Right cardiac atrium (tissue), 5 donors: ENCODE measurements around the gene KRTAP17-1. TPM values are rescaled to one million over a fixed set of nuclear protein-coding genes. Genes with fewer than 3 reads are reported as not detected.
"Not testable (repeated sequence)": the region's sequence is repeated elsewhere in the genome, so short reads cannot be mapped to it uniquely, and the experiment has no call there.

ENCODE experiments used
- ATAC-seq, 2 donors: fragments of 200-7000 bp; cut with Tn5 transposase; one replicate each; pipeline versions ENCODE4 v1.8.0 to v1.9.1; 2020; ENCODE audit warnings: moderate library complexity in 2 of 2, mild to moderate bottlenecking in 1 of 2
- DNase-seq, 3 donors: peaks; one replicate each; pipeline ENCODE4 v3.0.0-alpha.2; 2020
- H3K27ac ChIP-seq: one replicate; pipeline ENCODE4 v1.5.1; 2013; ENCODE audit warnings: mild to moderate bottlenecking, low read length, control low read depth, moderate library complexity
- H3K27me3 ChIP-seq: one replicate; pipeline ENCODE4 v1.6.1; 2013; ENCODE audit not compliant: control insufficient read depth, insufficient read depth
- H3K4me1 ChIP-seq: one replicate; pipeline ENCODE4 v1.6.1; 2013; ENCODE audit warnings: low read length; ENCODE audit not compliant: control insufficient read depth, insufficient read depth
- H3K4me3 ChIP-seq: one replicate; pipeline ENCODE4 v1.5.1; 2013; ENCODE audit warnings: low read length, control low read depth
- H3K9me3 ChIP-seq: one replicate; pipeline ENCODE4 v1.6.1; 2013; ENCODE audit warnings: low read length; ENCODE audit not compliant: control insufficient read depth
- WGBS: extraction: QIAGEN DNeasy Blood & Tissue Kit; methylation state at CpG from one replicate; pipeline ENCODE4 v1.1.7; 2013; 5-methylcytosine and 5-hydroxymethylcytosine counted together
- intact Hi-C, 4 donors: fragments of 100-400 bp; cut with DNase I; formaldehyde crosslinking; loops; one replicate each; pipeline versions ENCODE4 v1.11.0 to v1.14.0; 2022 to 2023
- polyA plus RNA-seq: library from polyadenylated mRNA; stranded (reverse); fragments of 200-250 nt; gene quantifications from one replicate; pipeline ENCODE4 v1.2.3, GENCODE V29; 2013
- total RNA-seq, 4 donors: library from RNA; stranded (reverse); fragmentation: NEBNext Ultra II Directional; extraction: Animal tissue kit (Norgen Biotek cat#: 25700); gene quantifications; one replicate each; pipeline ENCODE4 v1.2.1, GENCODE V29; 2021
- donor health status: healthy with polysubstance abuse.
- donor health status: DM: no; HTN: yes; CAD: no.
- donor health status: DM: no; HTN: no; CAD: no.
- donor health status: DM: no; HTN: yes; CAD: no; lungs with severe emphysema.
- donor health status: DM: yes; HTN: yes; CAD: no.

The KRTAP17-1 gene
- total and polyA plus RNA-seq, 5 donors: not detected

- DNase-seq: no peak
- Histone ChIP-seq H3K4me1 (no peaks in the 10 kb centered on the region), H3K4me3 (no peak overlapping the region), H3K27me3 (no peaks in the 10 kb centered on the region), H3K27ac (no peak overlapping the region), H3K9me3 (no peaks in the 10 kb centered on the region)
- WGBS: 69% methylated on average over 5 of the region's 5 CpGs
- intact Hi-C loops: no loop called here
- ATAC-seq: no peak
These were observed 14.2 kb downstream of the KRTAP17-1 start for GRCh38 chr17:41301204-41301790.

- intact Hi-C loops: no loop called here
- H3K4me3 ChIP-seq: no peak overlapping the region
- DNase-seq (no peak), ATAC-seq (no peak)
- no peak overlapping the region for H3K27ac ChIP-seq
- H3K27me3 ChIP-seq: no peaks in the 10 kb centered on the region
- no peaks in the 10 kb centered on the region for H3K9me3 ChIP-seq
- 84% methylated on average over 20 of the region's 20 CpGs for WGBS
- H3K4me1 ChIP-seq: no peaks in the 10 kb centered on the region
These were observed 16.9 kb downstream of the KRTAP17-1 start for GRCh38 chr17:41298458-41299135.

- WGBS: 90% methylated on average over 1 of the region's 1 CpG
- DNase-seq (no peak), ATAC-seq (no peak)
- H3K4me3 ChIP-seq: no peak overlapping the region
- H3K4me1 ChIP-seq: no peaks in the 10 kb centered on the region
- intact Hi-C loops: no loop called here
- H3K27me3 ChIP-seq: no peaks in the 10 kb centered on the region
- no peak overlapping the region for H3K27ac ChIP-seq
- H3K9me3 ChIP-seq: no peaks in the 10 kb centered on the region
These were observed 18.7 kb downstream of the KRTAP17-1 start for GRCh38 chr17:41296846-41297245.

DNA sequence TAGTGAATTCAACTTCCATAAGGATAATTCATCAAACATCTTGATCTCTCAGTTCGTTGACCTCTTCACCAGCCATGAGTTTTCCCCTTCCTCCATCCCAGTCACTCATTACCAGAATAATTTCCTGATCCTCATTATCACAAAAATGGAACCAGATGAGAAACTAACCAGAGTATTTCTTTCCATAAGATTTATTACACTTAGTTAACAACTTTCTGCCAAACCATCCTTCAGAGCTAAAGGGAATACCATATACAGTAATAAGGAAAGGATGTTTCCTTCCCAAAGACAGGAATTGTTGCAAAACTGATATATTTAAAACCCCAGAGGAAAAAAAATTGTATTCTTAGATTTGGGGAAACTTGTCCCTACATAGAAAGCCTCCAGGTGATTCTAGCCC, 21.5 kb downstream of the KRTAP17-1 start:
- no peak overlapping the region for H3K27ac ChIP-seq
- 79% methylated on average over 1 of the region's 1 CpG for WGBS

DNA sequence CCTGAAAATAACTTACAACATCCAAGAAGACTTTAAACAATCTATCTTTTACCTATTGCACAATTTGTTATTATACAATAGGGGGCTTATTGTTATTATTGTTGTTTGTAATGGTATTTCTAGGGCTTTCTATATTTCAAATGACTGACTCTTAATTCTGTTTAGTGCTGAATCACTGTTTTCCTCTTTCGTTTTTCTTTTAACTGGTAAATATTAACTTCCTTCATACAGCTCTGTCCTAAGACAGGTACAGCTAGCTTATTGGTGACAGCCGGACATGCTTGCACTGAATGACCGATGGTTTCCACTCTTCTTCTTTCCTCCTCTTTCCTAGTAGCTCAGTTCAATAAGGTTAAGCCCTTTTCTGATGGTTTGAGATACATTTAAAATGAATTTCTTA, 28.5 kb downstream of the KRTAP17-1 start:
- no peak overlapping the region for H3K4me3 ChIP-seq
- no peaks in the 10 kb centered on the region for H3K27me3 ChIP-seq
- no peak overlapping the region for H3K27ac ChIP-seq
- WGBS: 79% methylated on average over 3 of the region's 3 CpGs
- DNase-seq: no peak
- no peak for ATAC-seq
- H3K4me1 ChIP-seq: no peaks in the 10 kb centered on the region
- no peaks in the 10 kb centered on the region for H3K9me3 ChIP-seq
- intact Hi-C loops: no loop called here

More for the DNA sequence above, 21.5 kb downstream of the KRTAP17-1 start:
- intact Hi-C loops: no loop called here
- Histone ChIP-seq H3K4me3 (no peak overlapping the region), H3K27me3 (no peaks in the 10 kb centered on the region), H3K4me1 (no peaks in the 10 kb centered on the region), H3K9me3 (no peaks in the 10 kb centered on the region)
- ATAC-seq (no peak), DNase-seq (no peak)

DNA sequence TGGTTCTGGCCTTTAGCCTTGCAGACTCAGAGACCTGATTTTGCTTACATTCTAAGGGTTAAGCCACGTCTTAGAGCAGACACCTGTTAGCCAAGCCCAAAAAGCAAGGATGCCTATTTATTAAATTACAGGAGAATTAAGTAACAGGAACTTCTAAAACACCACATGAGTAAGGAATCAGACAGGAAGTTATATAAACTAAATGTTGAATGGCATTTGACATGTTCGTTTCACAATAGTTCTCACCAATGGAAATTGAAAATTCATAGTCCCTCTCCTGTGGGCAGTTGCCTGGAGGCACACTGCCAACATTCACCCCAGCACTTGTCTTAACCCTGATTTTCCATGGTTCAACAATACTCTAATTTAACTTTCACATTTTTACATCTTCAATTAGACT, 31.0 kb downstream of the KRTAP17-1 start:
- intact Hi-C loops: no loop called here
- Histone ChIP-seq H3K27me3 (peaks cover 3% of the 10 kb centered on the region), H3K4me3 (no peak overlapping the region), H3K9me3 (no peaks in the 10 kb centered on the region), H3K27ac (no peak overlapping the region), H3K4me1 (no peaks in the 10 kb centered on the region)
- DNase-seq: no peak
- ATAC-seq: no peak
- 35% methylated on average over 2 of the region's 2 CpGs for WGBS

GRCh38 chr17:41284043-41284442, 31.5 kb downstream of the KRTAP17-1 start:
- ATAC-seq (no peak), DNase-seq (no peak)
- no peak overlapping the region for H3K27ac ChIP-seq
- no peaks in the 10 kb centered on the region for H3K4me1 ChIP-seq
- no peaks in the 10 kb centered on the region for H3K9me3 ChIP-seq
- WGBS: 46% methylated on average over 3 of the region's 3 CpGs
- H3K4me3 ChIP-seq: no peak overlapping the region
- peaks cover 3% of the 10 kb centered on the region for H3K27me3 ChIP-seq
- intact Hi-C loops: no loop called here

- Histone ChIP-seq H3K4me1 (no peaks in the 10 kb centered on the region), H3K4me3 (no peak overlapping the region), H3K9me3 (no peaks in the 10 kb centered on the region), H3K27ac (no peak overlapping the region), H3K27me3 (peaks cover 3% of the 10 kb centered on the region)
- intact Hi-C loops: no loop called here
- WGBS: 82% methylated on average over 3 of the region's 3 CpGs
- no peak for DNase-seq
- ATAC-seq: no peak
These were observed 37.1 kb downstream of the KRTAP17-1 start for GRCh38 chr17:41278176-41278955.

GRCh38 chr17:41275648-41276190, 39.8 kb downstream of the KRTAP17-1 start, which contains the start of gene KRTAP9-7:
KRTAP9-7 (plus strand) TSS chr17:41275698; CDS start chr17:41275698, 0 bp downstream.
- intact Hi-C loops, H3K4me3 ChIP-seq, DNase-seq, H3K9me3 ChIP-seq, H3K4me1 ChIP-seq, ATAC-seq, H3K27ac ChIP-seq, H3K27me3 ChIP-seq: not testable (repeated sequence)
- 86% methylated on average over 3 of the region's 3 CpGs for WGBS

DNA sequence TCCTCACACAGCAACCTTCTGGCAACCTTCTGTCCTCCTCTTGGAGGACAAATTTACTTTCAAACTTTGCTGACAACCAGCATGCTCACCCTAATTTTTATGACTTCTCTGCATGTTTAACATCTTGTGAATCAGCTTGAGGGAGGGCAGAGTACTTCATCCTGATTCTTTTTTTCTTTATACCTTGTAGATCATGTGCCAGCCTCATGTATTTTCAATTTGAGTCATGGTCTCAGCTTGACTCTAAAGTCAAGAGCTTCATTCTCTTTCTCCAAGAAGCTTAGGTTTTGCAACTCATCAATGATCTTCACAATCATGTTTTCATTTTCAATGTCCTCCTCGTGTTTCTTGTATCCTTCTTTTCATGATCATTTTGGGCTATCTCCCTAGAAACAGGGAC, 43.7 kb downstream of the KRTAP17-1 start:
- Histone ChIP-seq H3K4me1 (no peaks in the 10 kb centered on the region), H3K27me3 (no peaks in the 10 kb centered on the region), H3K27ac (no peak overlapping the region), H3K9me3 (no peaks in the 10 kb centered on the region), H3K4me3 (no peak overlapping the region)
- WGBS: no CpG with 5 or more reads among the region's 1 CpG
- intact Hi-C loops: no loop called here
- no peak for ATAC-seq
- no peak for DNase-seq

DNA sequence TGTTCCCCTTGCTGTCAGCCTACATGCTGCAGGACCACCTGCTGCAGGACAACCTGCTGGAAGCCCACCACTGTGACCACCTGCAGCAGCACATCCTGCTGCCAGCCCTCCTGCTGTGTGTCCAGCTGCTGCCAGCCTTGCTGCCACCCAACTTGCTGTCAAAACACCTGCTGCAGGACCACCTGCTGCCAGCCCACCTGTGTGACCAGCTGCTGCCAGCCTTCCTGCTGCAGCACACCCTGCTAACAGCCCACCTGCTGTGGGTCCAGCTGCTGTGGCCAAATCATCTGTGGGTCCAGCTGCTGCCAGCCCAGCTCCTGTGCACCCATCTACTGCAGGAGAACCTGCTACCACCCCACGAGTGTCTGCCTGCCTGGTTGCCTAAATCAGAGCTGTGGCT, 44.2 kb downstream of the KRTAP17-1 start:
- H3K4me3 ChIP-seq, H3K27ac ChIP-seq, ATAC-seq, DNase-seq, H3K4me1 ChIP-seq, H3K9me3 ChIP-seq, H3K27me3 ChIP-seq, intact Hi-C loops: not testable (repeated sequence)
- no CpG with 5 or more reads among the region's 1 CpG for WGBS
